Left ventricle myocardium inferior (tissue), 1 donor: Measurements from ENCODE around the gene BOK. TPM values are rescaled to one million over a fixed set of nuclear protein-coding genes. Genes with fewer than 3 reads are reported as not detected.
A peak's percentile ranks its signal among the peaks of the same experiment; 100 is the strongest.

ENCODE experiments used
- DNase-seq: peaks from one replicate; pipeline ENCODE4 v3.0.0-alpha.2; 2020
- H3K27ac ChIP-seq: fragments of 200-600 bp; replicated peaks from 2 replicates; pipeline ENCODE4 v1.8.0; 2021
- H3K27me3 ChIP-seq: fragments of 200-600 bp; 2 replicates; pipeline ENCODE4 v1.8.0; 2021; ENCODE audit warnings: low read depth
- H3K36me3 ChIP-seq: fragments of 200-600 bp; 2 replicates; pipeline ENCODE4 v1.8.0; 2021
- H3K4me1 ChIP-seq: fragments of 200-600 bp; 2 replicates; pipeline ENCODE4 v1.8.0; 2021
- H3K4me3 ChIP-seq: fragments of 200-600 bp; 2 replicates; pipeline ENCODE4 v1.8.0; 2021; ENCODE audit warnings: mild to moderate bottlenecking, moderate library complexity
- H3K9me3 ChIP-seq: fragments of 200-600 bp; replicated peaks from 2 replicates; pipeline ENCODE4 v1.8.0; 2021
- intact Hi-C: fragments of 100-400 bp; cut with micrococcal nuclease; formaldehyde crosslinking; loops from one replicate; pipeline ENCODE4 v1.11.0; 2022
- total RNA-seq: library from RNA; stranded (reverse); fragmentation: NEBNext Ultra II Directional; extraction: Animal tissue kit (Norgen Biotek cat#: 25700); gene quantifications from one replicate; pipeline ENCODE4 v1.2.1, GENCODE V29; 2021
- TF ChIP-seq, protein P1 (sequence below): fragments of 200-600 bp; IDR thresholded peaks from 2 replicates; pipeline ENCODE4 v1.8.0; 2021; ENCODE audit warnings: antibody characterized with exemption, mild to moderate bottlenecking, borderline replicate concordance
- donor health status: DM: no; HTN: yes; CAD: no; lungs with severe emphysema.

Gene BOK
- total RNA-seq, 1 donor from 2014 or later = 2.4 TPM

DNA sequence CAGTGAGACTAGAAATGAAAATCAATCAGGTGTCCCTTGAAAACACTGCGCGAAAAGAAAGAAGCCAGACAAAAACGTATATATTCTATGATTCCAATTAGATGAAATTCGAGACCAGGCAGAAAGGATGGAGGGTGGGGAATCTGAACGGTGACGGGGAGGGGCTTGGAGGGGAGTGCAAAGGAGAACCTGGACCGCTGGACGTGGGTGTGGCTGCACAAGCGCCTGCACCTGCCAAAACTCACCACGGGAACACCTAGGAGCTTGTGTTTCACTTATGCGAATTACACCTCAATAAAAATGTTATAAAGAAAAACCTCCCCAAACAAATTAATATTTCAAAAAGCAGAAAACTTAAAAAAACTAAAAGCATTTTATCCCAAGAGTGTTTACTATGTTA lies 56.5 kb downstream of the BOK start:
- H3K4me1 ChIP-seq = peaks cover 72% of the 10 kb centered on the region
- no peak overlapping the region for H3K4me3 ChIP-seq
- TF ChIP-seq, protein P1, sequence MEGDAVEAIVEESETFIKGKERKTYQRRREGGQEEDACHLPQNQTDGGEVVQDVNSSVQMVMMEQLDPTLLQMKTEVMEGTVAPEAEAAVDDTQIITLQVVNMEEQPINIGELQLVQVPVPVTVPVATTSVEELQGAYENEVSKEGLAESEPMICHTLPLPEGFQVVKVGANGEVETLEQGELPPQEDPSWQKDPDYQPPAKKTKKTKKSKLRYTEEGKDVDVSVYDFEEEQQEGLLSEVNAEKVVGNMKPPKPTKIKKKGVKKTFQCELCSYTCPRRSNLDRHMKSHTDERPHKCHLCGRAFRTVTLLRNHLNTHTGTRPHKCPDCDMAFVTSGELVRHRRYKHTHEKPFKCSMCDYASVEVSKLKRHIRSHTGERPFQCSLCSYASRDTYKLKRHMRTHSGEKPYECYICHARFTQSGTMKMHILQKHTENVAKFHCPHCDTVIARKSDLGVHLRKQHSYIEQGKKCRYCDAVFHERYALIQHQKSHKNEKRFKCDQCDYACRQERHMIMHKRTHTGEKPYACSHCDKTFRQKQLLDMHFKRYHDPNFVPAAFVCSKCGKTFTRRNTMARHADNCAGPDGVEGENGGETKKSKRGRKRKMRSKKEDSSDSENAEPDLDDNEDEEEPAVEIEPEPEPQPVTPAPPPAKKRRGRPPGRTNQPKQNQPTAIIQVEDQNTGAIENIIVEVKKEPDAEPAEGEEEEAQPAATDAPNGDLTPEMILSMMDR = no peak
- no peaks in the 10 kb centered on the region for H3K27me3 ChIP-seq
- H3K36me3 ChIP-seq = no peaks in the 10 kb centered on the region
- H3K9me3 ChIP-seq = no peaks in the 10 kb centered on the region
- intact Hi-C loops = no loop called here
- no peak for DNase-seq
- no peak overlapping the region for H3K27ac ChIP-seq

DNA sequence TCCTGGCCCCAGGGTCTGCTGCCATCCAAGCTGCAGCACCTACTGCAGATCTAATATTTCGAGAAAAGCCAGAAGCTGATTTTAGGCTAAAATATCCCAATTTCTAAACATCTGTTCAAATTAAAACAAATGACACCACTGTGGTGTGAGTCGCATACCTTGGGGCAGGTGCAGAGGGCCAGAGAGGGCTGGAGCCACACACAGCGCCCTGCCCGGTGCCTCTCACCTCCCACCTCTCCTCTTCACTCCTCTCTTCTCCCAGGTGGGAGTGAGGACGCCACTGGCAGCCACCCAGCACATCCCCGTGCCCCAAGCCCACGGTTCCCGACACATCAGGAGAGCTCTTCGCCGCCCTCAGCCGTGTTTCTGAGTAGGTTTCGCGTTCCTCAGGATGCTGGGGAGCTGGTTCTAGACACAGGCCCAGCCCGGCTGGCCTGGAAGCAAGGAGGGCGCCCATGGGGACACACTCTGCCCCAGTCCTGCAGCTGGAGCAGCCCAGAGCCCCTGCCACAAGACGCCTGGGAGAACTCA lies 57.0 kb downstream of the BOK start:
- H3K36me3 ChIP-seq = no peaks in the 10 kb centered on the region
- no peaks in the 10 kb centered on the region for H3K9me3 ChIP-seq
- H3K4me1 ChIP-seq = peaks cover 66% of the 10 kb centered on the region
- no peak overlapping the region for H3K4me3 ChIP-seq
- TF ChIP-seq, protein P1 = no peak
- intact Hi-C loops = no loop called here
- peak overlapping the region; percentile 91 for H3K27ac ChIP-seq
- H3K27me3 ChIP-seq = no peaks in the 10 kb centered on the region
- no peak for DNase-seq

DNA sequence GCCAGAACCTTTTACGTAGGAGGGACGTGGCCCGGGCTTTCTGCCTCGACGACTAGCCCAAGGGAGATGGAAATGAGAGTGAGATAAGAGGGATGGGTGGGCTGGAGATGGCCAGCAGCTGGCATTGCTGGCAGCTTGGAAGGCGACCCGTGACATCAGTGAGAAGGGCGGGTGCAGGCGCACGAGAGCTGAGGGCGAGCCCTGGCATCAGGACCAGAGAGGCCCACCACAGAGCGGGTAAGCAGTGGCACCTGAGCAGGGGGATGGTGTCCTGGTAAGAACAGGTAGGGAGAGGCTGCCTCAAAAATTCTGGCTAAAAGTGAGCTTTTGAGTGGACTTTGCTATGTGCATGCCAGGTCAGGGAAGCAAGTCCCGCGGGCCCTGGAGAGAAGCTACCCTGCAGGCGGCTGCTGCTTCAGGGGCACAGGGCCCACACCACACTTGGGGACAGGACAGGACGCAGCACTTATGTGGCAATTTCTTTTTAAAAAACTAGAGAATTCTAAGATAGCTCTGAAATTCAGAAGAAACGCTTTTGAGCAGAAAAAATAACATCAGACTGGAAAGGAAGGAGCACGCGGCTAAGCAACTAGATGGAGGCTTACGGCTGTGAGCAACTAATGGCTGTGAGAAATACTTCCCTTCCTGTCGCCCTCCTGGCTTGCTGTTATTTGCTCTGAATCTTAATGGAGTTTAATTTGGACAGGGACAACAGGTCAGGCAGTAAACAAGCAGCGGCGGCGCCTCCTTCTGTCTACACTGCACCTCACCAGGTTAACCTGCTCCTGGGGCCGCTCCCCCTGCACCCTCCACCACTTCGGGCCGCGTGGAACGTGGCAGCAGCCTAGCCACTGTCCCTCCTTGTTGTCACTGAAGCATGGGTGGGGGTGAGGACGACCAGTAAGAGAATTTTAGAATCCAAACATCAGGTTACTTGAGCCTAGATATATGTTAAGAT lies 57.9 kb downstream of the BOK start:
- intact Hi-C loops = no loop called here
- peak overlapping the region; percentile 59 for H3K4me3 ChIP-seq

DNA sequence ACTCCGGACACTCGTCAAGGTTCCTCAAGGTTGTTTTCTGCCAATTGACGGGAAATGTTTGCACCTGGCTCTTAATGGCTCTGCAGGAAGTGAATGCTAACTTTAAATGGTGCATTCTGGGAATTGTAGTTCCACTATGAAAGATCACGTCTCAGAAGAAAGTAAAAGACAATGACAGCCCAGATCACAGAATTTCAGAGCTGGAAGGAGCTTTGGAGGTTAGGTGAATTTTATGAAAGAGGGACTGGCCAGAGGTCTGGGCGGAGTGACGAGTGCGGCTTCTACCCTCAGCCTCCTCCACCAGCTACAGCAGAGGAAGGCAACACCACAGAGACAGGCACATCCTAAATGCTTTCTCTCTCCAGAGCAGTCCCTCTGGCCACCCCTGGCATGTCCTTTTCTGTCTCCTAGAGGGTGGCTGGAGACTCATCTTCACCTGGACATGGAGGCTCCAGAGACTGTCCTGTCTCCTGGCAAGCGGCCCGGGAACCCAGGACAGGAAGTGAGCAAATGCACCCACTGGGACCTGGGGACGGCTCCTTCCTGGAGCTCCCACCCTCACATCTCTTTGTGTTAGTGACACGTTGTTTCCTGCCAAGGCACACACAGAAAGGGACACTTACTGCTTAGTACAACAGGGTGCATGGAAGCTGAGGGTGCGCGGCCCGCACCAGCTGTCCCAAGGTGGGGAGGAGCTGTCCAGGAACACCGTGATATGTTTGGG lies 59.0 kb downstream of the BOK start:
- TF ChIP-seq, protein P1 = no peak
- peak overlapping the region; percentile 59 for H3K4me3 ChIP-seq
- no peaks in the 10 kb centered on the region for H3K36me3 ChIP-seq
- peak overlapping the region; percentile 91 for H3K27ac ChIP-seq
- intact Hi-C loops = no loop called here
- no peaks in the 10 kb centered on the region for H3K9me3 ChIP-seq
- no peaks in the 10 kb centered on the region for H3K27me3 ChIP-seq
- peaks cover 54% of the 10 kb centered on the region for H3K4me1 ChIP-seq
- peak; percentile 71 for DNase-seq

More for the DNA sequence above, 57.9 kb downstream of the BOK start:
- TF ChIP-seq, protein P1 = no peak
- H3K4me1 ChIP-seq = peaks cover 62% of the 10 kb centered on the region
- H3K27ac ChIP-seq = peak overlapping the region; percentile 91
- no peaks in the 10 kb centered on the region for H3K27me3 ChIP-seq
- DNase-seq = no peak
- no peaks in the 10 kb centered on the region for H3K36me3 ChIP-seq
- H3K9me3 ChIP-seq = no peaks in the 10 kb centered on the region

DNA sequence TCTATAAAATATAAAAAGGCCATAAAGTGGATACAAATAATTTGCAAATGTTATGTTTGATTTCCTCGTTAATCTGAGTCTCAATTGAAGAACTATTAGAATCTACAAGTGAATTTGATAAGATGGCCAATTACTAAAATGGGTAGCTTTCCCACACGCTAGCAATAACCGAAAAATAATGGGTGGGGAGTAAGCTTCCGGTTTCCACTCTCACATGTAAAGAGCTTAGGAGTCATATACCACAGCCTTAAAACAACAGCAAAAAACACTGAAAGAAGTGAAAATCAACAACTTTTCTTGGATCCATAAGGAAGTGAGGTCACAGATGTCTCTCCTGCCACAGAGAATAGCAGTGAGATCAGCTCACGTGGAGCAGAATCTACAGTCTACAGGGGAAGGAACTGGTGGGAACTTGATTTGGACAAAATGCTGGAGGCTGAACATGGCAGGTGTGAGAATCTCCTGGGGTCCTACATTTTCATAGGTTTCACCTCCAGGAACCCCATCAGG lies 59.8 kb downstream of the BOK start:
- no peaks in the 10 kb centered on the region for H3K36me3 ChIP-seq
- no peaks in the 10 kb centered on the region for H3K9me3 ChIP-seq
- H3K4me1 ChIP-seq = peaks cover 48% of the 10 kb centered on the region
- intact Hi-C loops = no loop called here
- H3K27ac ChIP-seq = peak overlapping the region; percentile 91
- no peaks in the 10 kb centered on the region for H3K27me3 ChIP-seq
- no peak for DNase-seq
- TF ChIP-seq, protein P1 = no peak
- peak overlapping the region; percentile 59 for H3K4me3 ChIP-seq
